A673 (cell line): ENCODE data around the gene HAPLN3. TPM values are rescaled to one million over a fixed set of nuclear protein-coding genes. Genes with fewer than 3 reads are reported as not detected.

ENCODE experiments used
- BruUV-seq: library from RNA; stranded (reverse); fragments of 400-500 nt; replicated peaks from 2 replicates; lab custom pipeline; 2021; lab: Mats Ljungman, UMichigan
- CTCF ChIA-PET: fragments of 300-600 bp; sonication (Branson Sonifier 250); formaldehyde crosslinking; loops from one replicate; lab custom pipeline; 2022; ENCODE audit warnings: antibody characterized with exemption; lab: Charles Lee
- POLR2A ChIA-PET: fragments of 300-600 bp; sonication (Branson Sonifier 250); formaldehyde crosslinking; loops from one replicate; lab custom pipeline; 2022; ENCODE audit warnings: antibody characterized with exemption; ENCODE audit not compliant: low non-redundant PET; lab: Charles Lee
- DNase-seq: peaks from one replicate; pipeline ENCODE4 v3.0.0-alpha.2; 2015; ENCODE audit warnings: low spot score
- H3K27ac ChIP-seq: fragments of 200-600 bp; sonication (generic); 2 replicates; pipeline ENCODE4 v1.5.1; 2016; ENCODE audit warnings: mixed run types, low read depth, mild to moderate bottlenecking, mixed read lengths, antibody characterized with exemption, low read length; ENCODE audit not compliant: poor library complexity, severe bottlenecking
- H3K27me3 ChIP-seq: fragments of 200-600 bp; sonication (generic); replicated peaks from 2 replicates; pipeline ENCODE4 v1.6.1; 2017; ENCODE audit warnings: mixed run types, low read depth, mild to moderate bottlenecking, mixed read lengths, antibody characterized with exemption, low read length; ENCODE audit not compliant: insufficient read depth, poor library complexity
- H3K36me3 ChIP-seq: fragments of 200-600 bp; sonication (generic); 2 replicates; pipeline ENCODE4 v1.6.1; 2016; ENCODE audit warnings: mixed run types, mild to moderate bottlenecking, mixed read lengths, antibody characterized with exemption, low read length; ENCODE audit not compliant: insufficient read depth, poor library complexity, severe bottlenecking
- H3K4me1 ChIP-seq: fragments of 200-600 bp; sonication (generic); 2 replicates; pipeline ENCODE4 v1.6.1; 2017; ENCODE audit warnings: mixed run types, mild to moderate bottlenecking, mixed read lengths, antibody characterized with exemption, low read length; ENCODE audit not compliant: insufficient read depth, poor library complexity, severe bottlenecking
- H3K4me3 ChIP-seq: fragments of 200-600 bp; sonication (generic); 2 replicates; pipeline ENCODE4 v1.5.1; 2016; ENCODE audit warnings: low read depth, mixed run types, mild to moderate bottlenecking, mixed read lengths, low read length; ENCODE audit not compliant: poor library complexity, severe bottlenecking
- H3K9me3 ChIP-seq: fragments of 200-600 bp; sonication (generic); 2 replicates; pipeline ENCODE4 v1.6.1; 2016; ENCODE audit warnings: mixed run types, low read depth, mild to moderate bottlenecking, mixed read lengths, antibody characterized with exemption, low read length; ENCODE audit not compliant: poor library complexity, severe bottlenecking
- EZH2 ChIP-seq: fragments of 200-600 bp; sonication (generic); IDR thresholded peaks from 2 replicates; pipeline ENCODE4 v1.6.1; 2017; ENCODE audit warnings: borderline replicate concordance, low read depth, mild to moderate bottlenecking, mixed read lengths, antibody characterized with exemption, low read length; ENCODE audit not compliant: poor library complexity, severe bottlenecking
- intact Hi-C: fragments of 100-400 bp; cut with micrococcal nuclease; formaldehyde crosslinking; loops from one replicate; pipeline ENCODE4 v1.10.0; 2022; ENCODE audit not compliant: unreplicated experiment
- total RNA-seq: library from RNA; stranded (reverse); gene quantifications from 2 replicates; pipeline ENCODE4 v1.2.3, GENCODE V29; 2021
- TF ChIP-seq, protein P1 (sequence below): fragments of 300-800, 200-600 bp; sonication (generic); conservative IDR thresholded peaks from 2 replicates; pipeline ENCODE4 v1.5.1; 2017; ENCODE audit warnings: low read depth, mild to moderate bottlenecking, antibody characterized with exemption, low read length, moderate library complexity, mixed read lengths

HAPLN3 gene
- total RNA-seq, 1 experiment from 2014 or later: 1.4 TPM

DNA sequence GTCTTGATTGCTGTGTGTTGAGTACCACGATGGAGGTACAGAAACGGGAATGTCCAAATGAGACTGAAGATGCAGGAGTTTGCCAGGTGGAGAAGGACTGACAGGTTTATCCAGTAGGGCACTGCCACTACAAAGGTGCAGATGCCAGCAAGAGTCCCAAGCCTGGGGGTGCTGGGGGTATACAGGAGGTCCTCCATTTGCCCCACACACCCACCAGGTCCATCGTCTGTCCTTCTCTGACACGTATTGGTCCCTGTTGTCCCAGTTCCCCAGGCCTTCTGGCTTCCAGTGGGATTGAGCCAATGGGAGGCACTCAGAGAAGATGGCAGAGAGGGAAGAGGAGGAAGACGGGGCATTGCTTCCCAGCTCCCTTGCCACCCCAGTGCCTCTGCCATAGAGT is 6.6 kb downstream of the HAPLN3 start:
- Histone ChIP-seq H3K36me3 (no peaks in the 10 kb centered on the region), H3K27ac (no peak overlapping the region), H3K27me3 (no peaks in the 10 kb centered on the region), H3K9me3 (no peaks in the 10 kb centered on the region), H3K4me1 (no peaks in the 10 kb centered on the region), H3K4me3 (no peak overlapping the region)
- ChIA-PET POLR2A (no interaction called here), CTCF (interaction anchor here (0.9 kb wide), 1 partner anchor 16 kb away, joined by 3 read pairs; no protein-coding TSS in a partner anchor)
- intact Hi-C loops: no loop called here
- DNase-seq: no peak
- no TSS peak for BruUV-seq
- TF ChIP-seq, protein P1, sequence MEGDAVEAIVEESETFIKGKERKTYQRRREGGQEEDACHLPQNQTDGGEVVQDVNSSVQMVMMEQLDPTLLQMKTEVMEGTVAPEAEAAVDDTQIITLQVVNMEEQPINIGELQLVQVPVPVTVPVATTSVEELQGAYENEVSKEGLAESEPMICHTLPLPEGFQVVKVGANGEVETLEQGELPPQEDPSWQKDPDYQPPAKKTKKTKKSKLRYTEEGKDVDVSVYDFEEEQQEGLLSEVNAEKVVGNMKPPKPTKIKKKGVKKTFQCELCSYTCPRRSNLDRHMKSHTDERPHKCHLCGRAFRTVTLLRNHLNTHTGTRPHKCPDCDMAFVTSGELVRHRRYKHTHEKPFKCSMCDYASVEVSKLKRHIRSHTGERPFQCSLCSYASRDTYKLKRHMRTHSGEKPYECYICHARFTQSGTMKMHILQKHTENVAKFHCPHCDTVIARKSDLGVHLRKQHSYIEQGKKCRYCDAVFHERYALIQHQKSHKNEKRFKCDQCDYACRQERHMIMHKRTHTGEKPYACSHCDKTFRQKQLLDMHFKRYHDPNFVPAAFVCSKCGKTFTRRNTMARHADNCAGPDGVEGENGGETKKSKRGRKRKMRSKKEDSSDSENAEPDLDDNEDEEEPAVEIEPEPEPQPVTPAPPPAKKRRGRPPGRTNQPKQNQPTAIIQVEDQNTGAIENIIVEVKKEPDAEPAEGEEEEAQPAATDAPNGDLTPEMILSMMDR: no peak
- TF ChIP-seq EZH2: no peak

DNA sequence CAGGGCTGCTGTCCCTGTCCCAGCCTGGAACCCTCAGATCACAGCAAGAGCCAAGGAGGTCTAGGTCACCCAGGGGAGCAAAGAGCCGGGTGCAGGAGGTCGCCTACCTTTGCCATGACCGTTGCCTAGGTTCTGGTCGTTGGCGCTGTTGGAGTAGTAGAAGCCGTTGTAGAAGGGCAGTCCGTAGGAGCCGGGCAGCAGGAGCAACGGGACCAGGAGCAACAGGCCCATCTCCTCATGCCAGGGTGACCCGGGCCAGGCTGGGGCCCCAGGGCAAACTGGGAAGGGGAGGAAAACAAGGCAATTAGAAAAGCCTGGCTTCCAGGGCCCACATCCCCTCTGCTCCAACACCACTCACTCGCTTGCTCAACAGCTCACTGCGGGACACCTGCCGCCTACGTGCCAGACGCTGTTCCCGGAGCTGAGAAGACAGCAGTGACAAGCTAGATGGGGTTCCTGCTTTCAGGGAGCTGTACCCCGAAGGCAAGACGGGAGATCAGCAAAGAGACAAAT is 8.2 kb downstream of the HAPLN3 start:
- intact Hi-C loops: no loop called here
- CTCF ChIA-PET: interaction anchor here (1.0 kb wide), 1 partner anchor 8 kb away, joined by 3 read pairs; no protein-coding TSS in a partner anchor

DNA sequence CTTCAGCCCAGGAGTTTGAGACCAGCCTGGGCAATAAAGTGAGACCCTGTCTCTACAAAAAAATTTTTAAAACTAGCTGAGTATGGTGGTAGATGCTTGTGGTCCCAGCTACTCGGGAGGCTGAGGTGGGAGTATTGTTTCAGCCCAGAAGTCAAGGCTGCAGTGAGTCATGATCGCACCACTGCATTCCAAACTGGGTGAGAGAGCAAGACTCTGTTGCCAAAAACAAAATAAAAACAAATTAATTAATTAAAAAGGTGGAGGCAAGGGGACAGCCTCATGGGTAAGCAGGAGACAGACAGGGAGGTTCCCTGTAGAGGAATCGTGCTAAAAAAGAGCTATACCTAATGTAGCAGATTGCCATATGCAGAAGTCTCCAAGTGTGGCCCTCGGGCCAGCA is 12.6 kb downstream of the HAPLN3 start:
- ChIA-PET CTCF (interaction anchor here (0.5 kb wide), 1 partner anchor 8 kb away, joined by 3 read pairs; no protein-coding TSS in a partner anchor), POLR2A (no interaction called here)
- BruUV-seq: no TSS peak
- TF ChIP-seq, protein P1: no peak
- no peaks in the 10 kb centered on the region for H3K36me3 ChIP-seq
- H3K9me3 ChIP-seq: no peaks in the 10 kb centered on the region
- DNase-seq: no peak
- H3K4me3 ChIP-seq: no peak overlapping the region
- H3K27me3 ChIP-seq: no peaks in the 10 kb centered on the region
- no peaks in the 10 kb centered on the region for H3K4me1 ChIP-seq
- no peak overlapping the region for H3K27ac ChIP-seq
- intact Hi-C loops: no loop called here

More for the DNA sequence above, 8.2 kb downstream of the HAPLN3 start:
- Histone ChIP-seq H3K27me3 (no peaks in the 10 kb centered on the region), H3K4me1 (no peaks in the 10 kb centered on the region), H3K4me3 (no peak overlapping the region), H3K27ac (no peak overlapping the region), H3K9me3 (no peaks in the 10 kb centered on the region), H3K36me3 (no peaks in the 10 kb centered on the region)
- TF ChIP-seq, protein P1: no peak
- TF ChIP-seq EZH2: no peak
- POLR2A ChIA-PET: no interaction called here
- DNase-seq: no peak
- BruUV-seq: no TSS peak
